K562 (cell line): ENCODE measurements around the gene INO80D. TPM values are rescaled to one million over a fixed set of nuclear protein-coding genes. Genes with fewer than 3 reads are reported as not detected.

ENCODE experiments used
- ATAC-seq: fragments of 200-7000 bp; cut with Tn5 transposase; 3 replicates; pipeline ENCODE4 v1.9.1; 2020; ENCODE audit warnings: moderate library complexity
- BruUV-seq: library from RNA; stranded (reverse); fragments of 400-500 nt; replicated peaks from 2 replicates; lab custom pipeline; 2021; lab: Mats Ljungman, UMichigan
- CTCF ChIA-PET: fragments of 300-600 bp; formaldehyde crosslinking; extraction: SDS; loops from one replicate; lab custom pipeline; 2021; ENCODE audit warnings: low intra/inter-chr PET ratio; lab: Yijun Ruan, JAX
- POLR2A ChIA-PET: fragments of 300-600, 350-650 bp; sonication (Branson Sonifier 250); formaldehyde crosslinking; extraction: SDS; loops from one replicate; lab custom pipeline; 2021; ENCODE audit warnings: antibody characterized with exemption, inconsistent platforms; lab: Yijun Ruan, JAX
- DNase-seq, 4 experiments: peaks; one replicate each; pipeline versions ENCODE4 v3.0.0 to v3.0.0-alpha.2; 2011 to 2018; ENCODE audit warnings: low spot score in 3 of 4, mixed read lengths in 3 of 4; ENCODE audit errors: extremely low read depth in 1 of 4
- FAIRE-seq: peaks from 2 replicates; lab custom pipeline; 2011; peaks lifted over from hg19 to GRCh38; lab: Jason Lieb, UNC
- H2AFZ ChIP-seq: 2 replicates; pipeline ENCODE4 v1.6.0; 2011; ENCODE audit warnings: low read depth, low read length, control low read depth, inconsistent platforms
- H3K27ac ChIP-seq: fragments of 200-600 bp; 3 replicates; pipeline ENCODE4 v1.8.0; 2011; ENCODE audit warnings: low read depth, mild to moderate bottlenecking, control low read depth, inconsistent platforms, low read length, moderate library complexity, mixed read lengths; ENCODE audit errors: extremely low read depth
- H3K27me3 ChIP-seq, 2 experiments: fragments of 300-600 bp in 1 of 2; 2 replicates in 1 of 2; 3 replicates in 1 of 2; pipeline versions ENCODE4 v1.6.0 to v1.8.0; 2011; ENCODE audit warnings: inconsistent platforms in 2 of 2, low read length in 2 of 2, mild to moderate bottlenecking in 1 of 2, mixed read lengths in 1 of 2, moderate library complexity in 1 of 2; ENCODE audit not compliant: control insufficient read depth in 2 of 2, insufficient read depth in 2 of 2
- H3K36me3 ChIP-seq: fragments of 300-600 bp; 3 replicates; pipeline ENCODE4 v1.8.0; 2011; ENCODE audit warnings: mild to moderate bottlenecking, low read length, inconsistent platforms; ENCODE audit not compliant: control insufficient read depth, insufficient read depth
- H3K4me1 ChIP-seq, 2 experiments: fragments of 200-600 bp in 1 of 2; replicated peaks in 1 of 2; 2 replicates in 1 of 2; 3 replicates in 1 of 2; pipeline versions ENCODE4 v1.5.1 to v1.8.0; 2011; ENCODE audit warnings: inconsistent platforms in 2 of 2, low read length in 2 of 2, mild to moderate bottlenecking in 1 of 2, mixed read lengths in 1 of 2, moderate library complexity in 1 of 2; ENCODE audit not compliant: control insufficient read depth in 2 of 2, insufficient read depth in 2 of 2
- H3K4me2 ChIP-seq: 2 replicates; pipeline ENCODE4 v1.6.1; 2011; ENCODE audit warnings: low read length, control low read depth, inconsistent platforms, mixed read lengths; ENCODE audit not compliant: insufficient read depth
- H3K4me3 ChIP-seq: fragments of 200-600 bp; sonication (generic), shearing (Covaris generic); 2 replicates; pipeline ENCODE4 v1.5.1; 2016; ENCODE audit warnings: control low read depth, inconsistent platforms
- H3K79me2 ChIP-seq: fragments of 200-600 bp; 3 replicates; pipeline ENCODE4 v1.8.0; 2011; ENCODE audit warnings: low read length, inconsistent platforms; ENCODE audit not compliant: control insufficient read depth, insufficient read depth
- H3K9ac ChIP-seq, 2 experiments: 2 replicates each; pipeline versions ENCODE4 v1.6.0 to v1.6.1; 2011; ENCODE audit warnings: low read depth in 2 of 2, low read length in 2 of 2, control low read depth in 1 of 2, inconsistent platforms in 1 of 2, mild to moderate bottlenecking in 1 of 2, mixed read lengths in 1 of 2; ENCODE audit not compliant: insufficient read depth in 1 of 2
- H3K9me1 ChIP-seq: one replicate; pipeline ENCODE4 v1.6.0; 2011; ENCODE audit warnings: inconsistent platforms, mild to moderate bottlenecking, low read length, moderate library complexity; ENCODE audit not compliant: control insufficient read depth, insufficient read depth
- H3K9me3 ChIP-seq: replicated peaks from 2 replicates; pipeline ENCODE4 v1.5.1; 2011; ENCODE audit warnings: low read depth, low read length, inconsistent platforms; ENCODE audit not compliant: control insufficient read depth, insufficient read depth
- H4K20me1 ChIP-seq: replicated peaks from 2 replicates; pipeline ENCODE4 v1.6.1; 2011; ENCODE audit warnings: low read length, inconsistent platforms, mixed read lengths; ENCODE audit not compliant: control insufficient read depth, insufficient read depth
- BCOR ChIP-seq: fragments of 450-650 bp; IDR thresholded peaks from 2 replicates; pipeline ENCODE4 v1.6.1; 2016
- CCNT2 ChIP-seq: IDR thresholded peaks from 2 replicates; pipeline ENCODE4 v1.6.1; 2011; ENCODE audit warnings: borderline replicate concordance, low read depth, mild to moderate bottlenecking, moderate library complexity, mixed read lengths, low read length; ENCODE audit not compliant: insufficient read length; ENCODE audit errors: extremely low read depth
- CHD4 ChIP-seq: fragments of 200-600 bp; sonication (generic); IDR thresholded peaks from 3 replicates; pipeline ENCODE4 v1.6.1; 2012; ENCODE audit warnings: low read depth, mild to moderate bottlenecking, mixed read lengths, low read length, inconsistent platforms; ENCODE audit not compliant: insufficient read depth, insufficient replicate concordance, poor library complexity, severe bottlenecking
- EGR1 ChIP-seq: fragments of 450-650 bp; conservative IDR thresholded peaks from 2 replicates; pipeline ENCODE4 v1.6.1; 2017; ENCODE audit warnings: mild to moderate bottlenecking
- FOXK2 ChIP-seq, 2 experiments: fragments of 450-650 bp; IDR thresholded peaks in 1 of 2; conservative IDR thresholded peaks in 1 of 2; 2 replicates each; pipeline ENCODE4 v1.6.1; 2016; ENCODE audit warnings: low read depth in 2 of 2, mild to moderate bottlenecking in 1 of 2
- HNRNPK ChIP-seq: fragments of 200-400 bp; formaldehyde crosslinking; IDR thresholded peaks from one replicate; pipeline ENCODE4 v1.6.1; 2018; ENCODE audit warnings: mild to moderate bottlenecking, low read depth, low read length; ENCODE audit not compliant: poor library complexity, severe bottlenecking
- LCOR ChIP-seq: sonication (generic); formaldehyde crosslinking; IDR thresholded peaks from 2 replicates; pipeline ENCODE4 v1.8.0; 2022; ENCODE audit warnings: mild to moderate bottlenecking, missing genetic modification reagents
- MAZ ChIP-seq, 2 experiments: fragments of 450-650 bp in 1 of 2; sonication (generic) in 1 of 2; formaldehyde crosslinking; IDR thresholded peaks in 1 of 2; conservative IDR thresholded peaks in 1 of 2; 2 replicates each; pipeline versions ENCODE4 v1.4.0 to v1.5.0; 2020; ENCODE audit warnings: mild to moderate bottlenecking in 1 of 2, missing genetic modification reagents in 1 of 2
- MTA2 ChIP-seq: fragments of 450-650 bp; IDR thresholded peaks from 2 replicates; pipeline ENCODE4 v1.6.1; 2016; ENCODE audit warnings: low read depth
- NONO ChIP-seq, 2 experiments: fragments of 200-400 bp in 1 of 2; fragments of 450-650 bp in 1 of 2; formaldehyde crosslinking in 1 of 2; IDR thresholded peaks; 2 replicates each; pipeline ENCODE4 v1.6.1; 2017; ENCODE audit warnings: low read depth in 2 of 2, mild to moderate bottlenecking in 2 of 2, moderate library complexity in 2 of 2, low read length in 1 of 2
- PHB2 ChIP-seq: fragments of 450-650 bp; IDR thresholded peaks from 2 replicates; pipeline ENCODE4 v1.6.1; 2017; ENCODE audit warnings: low read depth
- RBM15 ChIP-seq: fragments of 200-400 bp; formaldehyde crosslinking; IDR thresholded peaks from 2 replicates; pipeline ENCODE4 v1.6.1; 2018; ENCODE audit warnings: mild to moderate bottlenecking, low read length, moderate library complexity; ENCODE audit not compliant: insufficient read depth
- RCOR1 ChIP-seq, 2 experiments: IDR thresholded peaks; 2 replicates each; pipeline ENCODE4 v1.6.1; 2012; ENCODE audit warnings: low read depth in 2 of 2, low read length in 2 of 2, borderline replicate concordance in 1 of 2, improper control_type of control experiment in 1 of 2
- STAT5A ChIP-seq: IDR thresholded peaks from 2 replicates; pipeline ENCODE4 v1.6.1; 2012; ENCODE audit warnings: low read length, inconsistent platforms, borderline replicate concordance
- YBX1 ChIP-seq: fragments of 450-650 bp; IDR thresholded peaks from 2 replicates; pipeline ENCODE4 v1.7.1; 2016; ENCODE audit warnings: mild to moderate bottlenecking
- ZKSCAN1 ChIP-seq: fragments of 150-350 bp; IDR thresholded peaks from 2 replicates; pipeline ENCODE4 v1.6.1; 2016; ENCODE audit warnings: low read depth, low read length
- ZKSCAN3 ChIP-seq: fragments of 250-450 bp; sonication (Bioruptor Pico); IDR thresholded peaks from 2 replicates; pipeline ENCODE4 v1.4.0; 2020
- ZNF224 ChIP-seq: sonication (generic); formaldehyde crosslinking; IDR thresholded peaks from 2 replicates; pipeline ENCODE4 v1.8.0; 2022; ENCODE audit warnings: mild to moderate bottlenecking, missing genetic modification reagents
- WGBS: fragments of 100-300 bp; shearing (Covaris generic); methylation state at CpG from one replicate; pipeline ENCODE4 v1.1.6; 2016; ENCODE audit warnings: low coverage, mixed read lengths; ENCODE audit not compliant: insufficient coverage; ENCODE audit errors: missing lambda C conversion rate; 5-methylcytosine and 5-hydroxymethylcytosine counted together
- in situ Hi-C: fragments of 300-500 bp; cut with MboI; formaldehyde crosslinking; loops from 4 replicates; pipeline ENCODE4 v1.15.0; 2018; ENCODE audit warnings: inconsistent platforms, mixed read lengths
- intact Hi-C: fragments of 100-400 bp; cut with micrococcal nuclease; formaldehyde crosslinking; loops from 2 replicates; pipeline ENCODE4 v1.14.2; 2022
- polyA plus RNA-seq, 8 experiments: library from polyadenylated mRNA; depleted of rRNA in 4 of 8; stranded (reverse) in 5 of 8; unstranded in 3 of 8; fragments of >200 nt; fragmentation: Nextera tagmentation in 2 of 8; fragmentation: Illumina TruSeq in 1 of 8; extraction: Ambion mirVana in 2 of 8; extraction: Trizol in 1 of 8; gene quantifications; 2 replicates each; pipeline versions ENCODE4 v1.2.1 to v1.2.3, GENCODE V29; 2011 to 2014; ENCODE audit warnings: inconsistent platforms in 1 of 8, missing spikeins in 1 of 8
- total RNA-seq, 7 experiments: library from RNA; depleted of rRNA in 6 of 7; stranded (reverse); fragments of >200 nt in 6 of 7; fragmentation: Illumina TruSeq in 2 of 7; extraction: Trizol in 2 of 7; gene quantifications; 2 replicates each; pipeline versions ENCODE4 v1.2.1 to v1.2.3, GENCODE V29; 2011 to 2021; ENCODE audit warnings: low replicate concordance in 1 of 7
- TF ChIP-seq, protein P1 (sequence below): fragments of 150-350 bp; IDR thresholded peaks from 2 replicates; pipeline ENCODE4 v1.6.1; 2014; ENCODE audit warnings: low read depth, mild to moderate bottlenecking, low read length, borderline replicate concordance
- TF ChIP-seq, protein P2 (sequence below), 2 experiments: fragments of 450-650 bp in 1 of 2; sonication (generic) in 1 of 2; formaldehyde crosslinking; conservative IDR thresholded peaks; 2 replicates each; pipeline versions ENCODE4 v1.4.0 to v1.8.1; 2020 to 2022; ENCODE audit warnings: mild to moderate bottlenecking in 1 of 2, missing genetic modification reagents in 1 of 2

Gene INO80D
- total and polyA plus RNA-seq, 9 of the 15 experiments (the other 6 are each of a cell fraction or from before 2014, with no cell fraction given), result 0.64 to 8.1 (median 2.9) TPM

DNA sequence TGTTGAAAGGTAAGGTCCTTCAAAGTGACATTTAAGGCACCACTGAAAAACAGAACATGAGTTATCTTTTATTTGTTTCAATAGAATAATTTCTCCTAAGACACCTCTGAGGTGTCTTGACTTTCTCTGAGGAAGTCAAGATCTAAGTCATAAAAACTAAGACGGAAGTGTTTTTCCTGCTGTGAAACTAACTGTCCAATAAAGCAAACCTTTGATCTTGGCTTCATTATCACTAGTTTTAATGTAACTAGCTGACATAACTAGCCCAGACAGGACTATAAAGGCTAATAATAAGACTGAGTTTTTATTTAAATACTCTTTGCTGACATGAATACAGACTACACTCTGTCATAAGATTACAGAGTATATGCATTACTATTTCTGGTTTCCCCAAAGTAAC lies 36.6 kb downstream of the INO80D start:
- no peak overlapping the region for H2AFZ ChIP-seq
- no peak overlapping the region for H3K4me2 ChIP-seq
- H3K4me3 ChIP-seq, result no peak overlapping the region
- H3K9me3 ChIP-seq, result no peaks in the 10 kb centered on the region
- no TSS peak for BruUV-seq
- DNase-seq (no peak), ATAC-seq (no peak), FAIRE-seq (no peak)
- ChIA-PET CTCF (no interaction called here), POLR2A (no interaction called here)
- intact Hi-C loops, result no loop called here
- no peak overlapping the region for H3K9ac ChIP-seq
- no peaks in the 10 kb centered on the region for H3K9me1 ChIP-seq
- H3K27me3 ChIP-seq, result no peaks in the 10 kb centered on the region
- in situ Hi-C loops, result no loop called here
- WGBS, result 100% methylated on average over 1 of the region's 1 CpG
- no peak for TF ChIP-seq MAZ (CRISPR knock-in tag; conservative IDR thresholded peaks at IDR 0.05 in 1 of 2, IDR thresholded peaks at IDR 0.05 in 1 of 2)
- no peak for TF ChIP-seq HNRNPK
- no peak for TF ChIP-seq FOXK2 (conservative IDR thresholded peaks at IDR 0.05 in 1 of 2, IDR thresholded peaks at IDR 0.05 in 1 of 2; ENCODE audit: low read depth in 2 of 2)
- TF ChIP-seq CHD4, result no peak
- TF ChIP-seq NONO (IDR thresholded peaks at IDR 0.05; ENCODE audit: low read depth in 2 of 2, low read length in 1 of 2), result no peak
- TF ChIP-seq ZKSCAN3, result no peak
- TF ChIP-seq RCOR1 (IDR thresholded peaks at IDR 0.05; ENCODE audit: borderline replicate concordance in 1 of 2, low read depth in 2 of 2, low read length in 2 of 2), result no peak
- TF ChIP-seq BCOR, result no peak
- TF ChIP-seq LCOR (CRISPR knock-in tag), result no peak
- no peak for TF ChIP-seq ZNF224
- no peak for TF ChIP-seq STAT5A
- no peak for TF ChIP-seq PHB2
- TF ChIP-seq, protein P1, sequence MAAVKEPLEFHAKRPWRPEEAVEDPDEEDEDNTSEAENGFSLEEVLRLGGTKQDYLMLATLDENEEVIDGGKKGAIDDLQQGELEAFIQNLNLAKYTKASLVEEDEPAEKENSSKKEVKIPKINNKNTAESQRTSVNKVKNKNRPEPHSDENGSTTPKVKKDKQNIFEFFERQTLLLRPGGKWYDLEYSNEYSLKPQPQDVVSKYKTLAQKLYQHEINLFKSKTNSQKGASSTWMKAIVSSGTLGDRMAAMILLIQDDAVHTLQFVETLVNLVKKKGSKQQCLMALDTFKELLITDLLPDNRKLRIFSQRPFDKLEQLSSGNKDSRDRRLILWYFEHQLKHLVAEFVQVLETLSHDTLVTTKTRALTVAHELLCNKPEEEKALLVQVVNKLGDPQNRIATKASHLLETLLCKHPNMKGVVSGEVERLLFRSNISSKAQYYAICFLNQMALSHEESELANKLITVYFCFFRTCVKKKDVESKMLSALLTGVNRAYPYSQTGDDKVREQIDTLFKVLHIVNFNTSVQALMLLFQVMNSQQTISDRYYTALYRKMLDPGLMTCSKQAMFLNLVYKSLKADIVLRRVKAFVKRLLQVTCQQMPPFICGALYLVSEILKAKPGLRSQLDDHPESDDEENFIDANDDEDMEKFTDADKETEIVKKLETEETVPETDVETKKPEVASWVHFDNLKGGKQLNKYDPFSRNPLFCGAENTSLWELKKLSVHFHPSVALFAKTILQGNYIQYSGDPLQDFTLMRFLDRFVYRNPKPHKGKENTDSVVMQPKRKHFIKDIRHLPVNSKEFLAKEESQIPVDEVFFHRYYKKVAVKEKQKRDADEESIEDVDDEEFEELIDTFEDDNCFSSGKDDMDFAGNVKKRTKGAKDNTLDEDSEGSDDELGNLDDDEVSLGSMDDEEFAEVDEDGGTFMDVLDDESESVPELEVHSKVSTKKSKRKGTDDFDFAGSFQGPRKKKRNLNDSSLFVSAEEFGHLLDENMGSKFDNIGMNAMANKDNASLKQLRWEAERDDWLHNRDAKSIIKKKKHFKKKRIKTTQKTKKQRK, result no peak
- no peak for TF ChIP-seq MTA2
- TF ChIP-seq, protein P2, sequence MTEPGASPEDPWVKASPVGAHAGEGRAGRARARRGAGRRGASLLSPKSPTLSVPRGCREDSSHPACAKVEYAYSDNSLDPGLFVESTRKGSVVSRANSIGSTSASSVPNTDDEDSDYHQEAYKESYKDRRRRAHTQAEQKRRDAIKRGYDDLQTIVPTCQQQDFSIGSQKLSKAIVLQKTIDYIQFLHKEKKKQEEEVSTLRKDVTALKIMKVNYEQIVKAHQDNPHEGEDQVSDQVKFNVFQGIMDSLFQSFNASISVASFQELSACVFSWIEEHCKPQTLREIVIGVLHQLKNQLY (CRISPR knock-in tag; conservative IDR thresholded peaks at IDR 0.05), result no peak
- TF ChIP-seq CCNT2, result no peak
- TF ChIP-seq RBM15, result no peak
- TF ChIP-seq EGR1, result no peak
- TF ChIP-seq ZKSCAN1, result no peak
- TF ChIP-seq YBX1, result no peak
- H3K79me2 ChIP-seq, result no peaks in the 10 kb centered on the region
- H3K27ac ChIP-seq, result no peak overlapping the region
- H4K20me1 ChIP-seq, result no peaks in the 10 kb centered on the region
- H3K4me1 ChIP-seq, result no peaks in the 10 kb centered on the region
- peaks cover 16% of the 10 kb centered on the region; the same call in 2 of the 3 replicates for H3K36me3 ChIP-seq
